ENCODE results near the gene SAMD4A.
"Not testable (repeated sequence)": the region's sequence is repeated elsewhere in the genome, so short reads cannot be mapped to it uniquely, and the experiment has no call there.

GRCh38 chr14:54753396-54753795 lies 186.5 kb downstream of the SAMD4A start:
- TF ChIP-seq, protein P1, sequence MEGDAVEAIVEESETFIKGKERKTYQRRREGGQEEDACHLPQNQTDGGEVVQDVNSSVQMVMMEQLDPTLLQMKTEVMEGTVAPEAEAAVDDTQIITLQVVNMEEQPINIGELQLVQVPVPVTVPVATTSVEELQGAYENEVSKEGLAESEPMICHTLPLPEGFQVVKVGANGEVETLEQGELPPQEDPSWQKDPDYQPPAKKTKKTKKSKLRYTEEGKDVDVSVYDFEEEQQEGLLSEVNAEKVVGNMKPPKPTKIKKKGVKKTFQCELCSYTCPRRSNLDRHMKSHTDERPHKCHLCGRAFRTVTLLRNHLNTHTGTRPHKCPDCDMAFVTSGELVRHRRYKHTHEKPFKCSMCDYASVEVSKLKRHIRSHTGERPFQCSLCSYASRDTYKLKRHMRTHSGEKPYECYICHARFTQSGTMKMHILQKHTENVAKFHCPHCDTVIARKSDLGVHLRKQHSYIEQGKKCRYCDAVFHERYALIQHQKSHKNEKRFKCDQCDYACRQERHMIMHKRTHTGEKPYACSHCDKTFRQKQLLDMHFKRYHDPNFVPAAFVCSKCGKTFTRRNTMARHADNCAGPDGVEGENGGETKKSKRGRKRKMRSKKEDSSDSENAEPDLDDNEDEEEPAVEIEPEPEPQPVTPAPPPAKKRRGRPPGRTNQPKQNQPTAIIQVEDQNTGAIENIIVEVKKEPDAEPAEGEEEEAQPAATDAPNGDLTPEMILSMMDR (IDR thresholded peaks at IDR 0.05) = not testable (repeated sequence)
- TF ChIP-seq POLR2A (IDR thresholded peaks at IDR 0.05) = not testable (repeated sequence)

All from esophagus squamous epithelium (tissue), 4 donors.